Right lobe of liver (tissue), 6 donors: Measurements from ENCODE around the gene TRPM3. TPM values are rescaled to one million over a fixed set of nuclear protein-coding genes. Genes with fewer than 3 reads are reported as not detected.

ENCODE experiments used
- ATAC-seq, 4 donors: fragments of 200-7000 bp; cut with Tn5 transposase; one replicate each; pipeline ENCODE4 v1.9.1; 2020; ENCODE audit warnings: mild to moderate bottlenecking in 4 of 4, moderate library complexity in 4 of 4
- DNase-seq, 3 donors: peaks; one replicate each; pipeline ENCODE4 v3.0.0-alpha.2; 2020
- H3K27ac ChIP-seq, 3 donors: fragments of 200-600 bp; one replicate each; pipeline ENCODE4 v1.8.0; 2022
- H3K27me3 ChIP-seq, 2 donors: fragments of 200-600 bp; one replicate each; pipeline ENCODE4 v1.8.0; 2022
- H3K36me3 ChIP-seq, 4 donors: fragments of 200-600 bp; sonication (generic) in 1 of 4; one replicate each; pipeline versions ENCODE4 v1.5.1 to v1.8.0; 2017 to 2022; ENCODE audit warnings: control low read depth in 1 of 4
- H3K4me1 ChIP-seq, 4 donors: fragments of 200-600 bp; sonication (generic) in 1 of 4; one replicate each; pipeline versions ENCODE4 v1.5.1 to v1.8.0; 2017 to 2022; ENCODE audit warnings: control low read depth in 1 of 4
- H3K4me3 ChIP-seq, 3 donors: fragments of 200-600 bp; one replicate each; pipeline ENCODE4 v1.8.0; 2022
- H3K9me3 ChIP-seq, 4 donors: fragments of 200-600 bp; sonication (generic) in 1 of 4; one replicate each; pipeline versions ENCODE4 v1.5.1 to v1.8.0; 2017 to 2022; ENCODE audit warnings: control low read depth in 1 of 4
- POLR2A ChIP-seq: fragments of 450-650 bp; IDR thresholded peaks from one replicate; pipeline ENCODE4 v1.6.1; 2017; ENCODE audit warnings: antibody characterized with exemption, mild to moderate bottlenecking
- WGBS: methylation state at CpG from one replicate; pipeline ENCODE4 v1.1.6; 2018; ENCODE audit warnings: low coverage, low lambda C conversion rate; ENCODE audit not compliant: insufficient coverage; ENCODE audit errors: missing lambda C conversion rate; 5-methylcytosine and 5-hydroxymethylcytosine counted together
- intact Hi-C, 2 donors: fragments of 100-400 bp; cut with DNase I; formaldehyde crosslinking; loops; one replicate each; pipeline versions ENCODE4 v1.11.2 to v1.14.1; 2022
- total RNA-seq, 6 experiments: library from RNA; depleted of rRNA in 2 of 6; stranded (reverse); fragments of >200 nt in 2 of 6; fragmentation: NEBNext Ultra II Directional in 3 of 6; extraction: Animal tissue kit (Norgen Biotek cat#: 25700) in 3 of 6; gene quantifications; one replicate each; pipeline versions ENCODE4 v1.1.0 to v1.2.4, GENCODE V29; 2016 to 2023
- TF ChIP-seq, protein P1 (sequence below), 4 donors: fragments of 200-600 bp in 3 of 4; fragments of 450-650 bp in 1 of 4; IDR thresholded peaks; one replicate each; pipeline versions ENCODE4 v1.5.1 to v1.8.0; 2016 to 2022; ENCODE audit warnings: antibody characterized with exemption in 4 of 4, mild to moderate bottlenecking in 2 of 4
- donor health status: DM: no; HTN: yes; CAD: no.
- donor health status: DM: no; HTN: no; CAD: no.
- donor health status: DM: no; HTN: no; CAD: no.
- donor health status: DM: no; HTN: yes; CAD: no.
- donor health status: DM: no; HTN: yes; CAD: no.

TRPM3 gene
- total RNA-seq, 6 experiments from 2014 or later, result 0.26 to 0.56 (median 0.39) TPM

GRCh38 chr9:70901013-70901412, 220.4 kb downstream of the TRPM3 start:
- intact Hi-C loops, result no loop called here
- H3K4me3 ChIP-seq, result no peak overlapping the region
- H3K4me1 ChIP-seq, result no peaks in the 10 kb centered on the region
- H3K36me3 ChIP-seq, result no peaks in the 10 kb centered on the region
- DNase-seq (no peak), ATAC-seq (no peak)
- H3K27me3 ChIP-seq, result no peaks in the 10 kb centered on the region
- TF ChIP-seq, protein P1, sequence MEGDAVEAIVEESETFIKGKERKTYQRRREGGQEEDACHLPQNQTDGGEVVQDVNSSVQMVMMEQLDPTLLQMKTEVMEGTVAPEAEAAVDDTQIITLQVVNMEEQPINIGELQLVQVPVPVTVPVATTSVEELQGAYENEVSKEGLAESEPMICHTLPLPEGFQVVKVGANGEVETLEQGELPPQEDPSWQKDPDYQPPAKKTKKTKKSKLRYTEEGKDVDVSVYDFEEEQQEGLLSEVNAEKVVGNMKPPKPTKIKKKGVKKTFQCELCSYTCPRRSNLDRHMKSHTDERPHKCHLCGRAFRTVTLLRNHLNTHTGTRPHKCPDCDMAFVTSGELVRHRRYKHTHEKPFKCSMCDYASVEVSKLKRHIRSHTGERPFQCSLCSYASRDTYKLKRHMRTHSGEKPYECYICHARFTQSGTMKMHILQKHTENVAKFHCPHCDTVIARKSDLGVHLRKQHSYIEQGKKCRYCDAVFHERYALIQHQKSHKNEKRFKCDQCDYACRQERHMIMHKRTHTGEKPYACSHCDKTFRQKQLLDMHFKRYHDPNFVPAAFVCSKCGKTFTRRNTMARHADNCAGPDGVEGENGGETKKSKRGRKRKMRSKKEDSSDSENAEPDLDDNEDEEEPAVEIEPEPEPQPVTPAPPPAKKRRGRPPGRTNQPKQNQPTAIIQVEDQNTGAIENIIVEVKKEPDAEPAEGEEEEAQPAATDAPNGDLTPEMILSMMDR (IDR thresholded peaks at IDR 0.05), result no peak
- TF ChIP-seq POLR2A, result no peak
- H3K9me3 ChIP-seq, result no peaks in the 10 kb centered on the region
- H3K27ac ChIP-seq, result no peak overlapping the region

DNA sequence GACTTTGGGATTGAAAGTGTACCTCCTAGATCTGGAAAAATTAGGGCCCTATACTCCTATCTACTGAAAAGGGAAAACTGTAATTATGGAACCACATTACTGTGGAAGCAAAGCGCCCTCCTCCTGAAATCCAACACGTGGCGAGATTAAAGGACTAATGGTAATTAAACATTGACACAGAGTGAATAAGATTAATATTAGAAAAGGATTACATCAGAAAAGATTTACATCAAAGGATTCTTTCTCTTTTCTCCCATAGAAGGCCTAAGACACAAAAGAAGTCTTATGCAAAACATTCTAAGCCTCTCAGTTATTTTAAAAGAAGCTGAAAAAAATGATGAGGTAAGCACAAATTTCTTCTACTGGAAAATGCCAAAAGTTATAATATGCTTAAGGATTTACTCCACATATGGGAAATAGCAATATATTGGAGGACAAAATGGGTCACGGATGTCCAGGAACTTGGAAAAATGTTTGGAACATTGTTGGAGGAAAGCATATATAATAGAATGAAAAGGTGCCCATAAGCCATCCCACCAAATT, 227.8 kb downstream of the TRPM3 start:
- Histone ChIP-seq H3K27me3 (no peaks in the 10 kb centered on the region), H3K27ac (no peak overlapping the region), H3K4me1 (no peaks in the 10 kb centered on the region), H3K36me3 (no peaks in the 10 kb centered on the region), H3K9me3 (no peaks in the 10 kb centered on the region), H3K4me3 (no peak overlapping the region)
- DNase-seq (no peak), ATAC-seq (no peak)
- intact Hi-C loops, result no loop called here
- WGBS, result 80% methylated on average over 4 of the region's 4 CpGs
- no peak for TF ChIP-seq POLR2A
- TF ChIP-seq, protein P1 (IDR thresholded peaks at IDR 0.05), result no peak

DNA sequence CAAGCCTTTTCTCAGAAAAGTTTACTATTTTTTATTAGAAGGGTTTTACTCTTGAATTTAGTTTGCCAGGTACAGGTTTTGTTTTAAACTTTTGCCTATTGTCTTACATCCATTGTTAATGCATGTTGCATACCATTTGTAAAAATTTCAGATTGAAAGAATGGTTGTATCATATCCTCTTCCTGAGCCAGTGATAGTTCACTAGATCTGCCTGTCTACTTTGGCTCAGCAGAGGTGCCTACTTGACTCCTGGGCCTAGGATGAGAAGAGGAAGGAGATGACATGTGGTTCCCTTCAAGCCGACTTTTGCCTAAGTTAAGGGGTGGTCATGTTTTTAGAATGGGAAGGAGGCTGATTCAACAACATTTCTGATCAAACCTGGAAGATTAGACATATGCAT, 232.9 kb downstream of the TRPM3 start:
- H3K36me3 ChIP-seq, result no peaks in the 10 kb centered on the region
- WGBS, result 80% methylated on average over 1 of the region's 1 CpG
- intact Hi-C loops, result no loop called here

DNA sequence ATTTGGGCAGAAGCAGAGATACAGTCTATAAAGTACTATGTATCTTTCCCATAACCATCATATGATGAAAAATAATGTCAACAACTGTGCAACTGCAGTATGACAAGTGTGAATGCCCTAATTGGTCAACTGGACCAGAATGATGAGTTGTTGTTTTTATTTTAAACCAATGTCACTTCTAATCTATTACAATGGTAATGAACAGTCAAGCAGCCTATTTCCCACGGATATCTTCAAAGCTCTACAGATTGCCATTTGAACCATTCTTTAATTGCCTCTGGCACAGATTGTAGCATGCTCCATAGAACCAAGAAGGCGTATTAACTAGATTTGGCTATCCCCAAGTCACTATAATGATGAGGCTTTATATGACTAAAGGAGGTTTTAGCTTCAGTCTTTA, 233.6 kb downstream of the TRPM3 start:
- DNase-seq (no peak), ATAC-seq (no peak)
- WGBS, result 60% methylated on average over 2 of the region's 2 CpGs
- H3K9me3 ChIP-seq, result no peaks in the 10 kb centered on the region
- no peaks in the 10 kb centered on the region for H3K27me3 ChIP-seq
- intact Hi-C loops, result no loop called here
- H3K4me3 ChIP-seq, result no peak overlapping the region
- H3K4me1 ChIP-seq, result no peaks in the 10 kb centered on the region
- H3K27ac ChIP-seq, result no peak overlapping the region
- TF ChIP-seq, protein P1 (IDR thresholded peaks at IDR 0.05), result no peak
- TF ChIP-seq POLR2A, result no peak
- no peaks in the 10 kb centered on the region for H3K36me3 ChIP-seq

More for the DNA sequence above, 232.9 kb downstream of the TRPM3 start:
- DNase-seq (no peak), ATAC-seq (no peak)
- Histone ChIP-seq H3K27ac (no peak overlapping the region), H3K27me3 (no peaks in the 10 kb centered on the region), H3K4me3 (no peak overlapping the region), H3K4me1 (no peaks in the 10 kb centered on the region), H3K9me3 (no peaks in the 10 kb centered on the region)
- TF ChIP-seq POLR2A, result no peak
- TF ChIP-seq, protein P1 (IDR thresholded peaks at IDR 0.05), result no peak
